SK-N-SH (cell line): ENCODE measurements around the gene MFAP4. TPM values are rescaled to one million over a fixed set of nuclear protein-coding genes. Genes with fewer than 3 reads are reported as not detected.

ENCODE experiments used
- CTCF ChIA-PET: fragments of 300-600, 350-600 bp; formaldehyde crosslinking; extraction: SDS; loops from one replicate; lab custom pipeline; 2021; lab: Yijun Ruan, JAX
- POLR2A ChIA-PET: fragments of 350-600 bp; sonication (Branson Sonifier 250); formaldehyde crosslinking; extraction: SDS; loops from one replicate; lab custom pipeline; 2020; ENCODE audit warnings: antibody characterized with exemption, inconsistent platforms; lab: Yijun Ruan, JAX
- DNase-seq: peaks from one replicate; pipeline ENCODE4 v3.0.0; 2012
- H2AFZ ChIP-seq: fragments of 200-600 bp; sonication (generic); 2 replicates; pipeline ENCODE4 v1.8.1; 2016; ENCODE audit warnings: antibody characterized with exemption, mild to moderate bottlenecking, low read depth
- H3F3A ChIP-seq: fragments of 200-600 bp; sonication (generic); replicated peaks from 2 replicates; pipeline ENCODE3; 2016; ENCODE audit warnings: antibody characterized with exemption, mild to moderate bottlenecking; ENCODE audit not compliant: insufficient read depth
- H3K27ac ChIP-seq, 2 experiments: fragments of 200-500 bp in 1 of 2; fragments of 200-600 bp in 1 of 2; sonication (Bioruptor generic) in 1 of 2; sonication (generic), shearing (Covaris generic) in 1 of 2; 2 replicates each; pipeline versions ENCODE4 v1.5.1 to v1.6.1; 2014 to 2016; ENCODE audit warnings: low read depth in 2 of 2, inconsistent platforms in 1 of 2, low read length in 1 of 2, mild to moderate bottlenecking in 1 of 2, mixed read lengths in 1 of 2
- H3K27me3 ChIP-seq: fragments of 200-600 bp; sonication (generic), shearing (Covaris generic); 2 replicates; pipeline ENCODE4 v1.6.1; 2016; ENCODE audit warnings: mixed run types; ENCODE audit not compliant: insufficient read depth
- H3K36me3 ChIP-seq, 2 experiments: fragments of 200-500 bp in 1 of 2; fragments of 200-600 bp in 1 of 2; sonication (Bioruptor generic) in 1 of 2; sonication (generic) in 1 of 2; replicated peaks in 1 of 2; 2 replicates each; pipeline versions ENCODE3 to v1.5.1; 2014 to 2016; ENCODE audit warnings: low read length in 1 of 2, mild to moderate bottlenecking in 1 of 2; ENCODE audit not compliant: insufficient read depth in 2 of 2, control insufficient read depth in 1 of 2
- H3K4me1 ChIP-seq, 2 experiments: fragments of 200-500 bp in 1 of 2; fragments of 200-600 bp in 1 of 2; sonication (Bioruptor generic) in 1 of 2; sonication (generic), shearing (Covaris generic) in 1 of 2; 2 replicates each; pipeline versions ENCODE4 v1.5.1 to v1.6.1; 2014 to 2016; ENCODE audit warnings: low read depth in 1 of 2, low read length in 1 of 2, mixed run types in 1 of 2; ENCODE audit not compliant: insufficient read depth in 2 of 2, control insufficient read depth in 1 of 2
- H3K4me2 ChIP-seq: fragments of 200-600 bp; sonication (generic), shearing (Covaris generic); 2 replicates; pipeline ENCODE4 v1.6.1; 2017; ENCODE audit warnings: mixed run types
- H3K4me3 ChIP-seq, 2 experiments: fragments of 200-500 bp in 1 of 2; fragments of 200-600 bp in 1 of 2; sonication (Bioruptor generic) in 1 of 2; sonication (generic), shearing (Covaris generic) in 1 of 2; 2 replicates each; pipeline versions ENCODE4 v1.5.1 to v1.8.1; 2014 to 2016; ENCODE audit warnings: low read depth in 2 of 2, inconsistent platforms in 1 of 2, low read length in 1 of 2, mild to moderate bottlenecking in 1 of 2, mixed read lengths in 1 of 2, moderate library complexity in 1 of 2
- H3K79me2 ChIP-seq: fragments of 200-600 bp; sonication (generic); 2 replicates; pipeline ENCODE4 v1.8.1; 2017; ENCODE audit warnings: mild to moderate bottlenecking; ENCODE audit not compliant: insufficient read depth
- H3K9ac ChIP-seq: fragments of 200-600 bp; sonication (generic); 2 replicates; pipeline ENCODE4 v1.6.1; 2017; ENCODE audit warnings: mixed run types
- H3K9me2 ChIP-seq: fragments of 200-600 bp; sonication (generic); 2 replicates; pipeline ENCODE4 v1.6.1; 2017; ENCODE audit warnings: mixed run types
- H3K9me3 ChIP-seq: fragments of 200-600 bp; sonication (generic); 2 replicates; pipeline ENCODE4 v1.6.1; 2017; ENCODE audit warnings: mixed run types, mild to moderate bottlenecking, moderate library complexity
- H4K20me1 ChIP-seq: fragments of 200-600 bp; sonication (generic); 2 replicates; pipeline ENCODE4 v1.6.1; 2017; ENCODE audit warnings: mild to moderate bottlenecking, mixed run types; ENCODE audit not compliant: insufficient read depth
- CHD2 ChIP-seq: fragments of 150-350 bp; IDR thresholded peaks from 2 replicates; pipeline ENCODE4 v1.6.1; 2018; ENCODE audit warnings: low read length; ENCODE audit not compliant: partially characterized antibody
- EZH2phosphoT487 ChIP-seq: fragments of 200-600 bp; sonication (generic); IDR thresholded peaks from 2 replicates; pipeline ENCODE4 v1.6.1; 2017; ENCODE audit warnings: low read depth, mixed run types, mild to moderate bottlenecking, antibody characterized with exemption, moderate library complexity, borderline replicate concordance
- FOXM1 ChIP-seq: IDR thresholded peaks from 2 replicates; pipeline ENCODE4 v1.4.0; 2012; ENCODE audit warnings: low read depth, mild to moderate bottlenecking
- MEF2A ChIP-seq: IDR thresholded peaks from 2 replicates; pipeline ENCODE4 v1.4.0; 2012; ENCODE audit warnings: low read depth, borderline replicate concordance
- NRF1 ChIP-seq: IDR thresholded peaks from 2 replicates; pipeline ENCODE4 v1.6.1; 2012; ENCODE audit warnings: low read depth, mild to moderate bottlenecking, low read length
- RFX5 ChIP-seq: IDR thresholded peaks from 2 replicates; pipeline ENCODE4 v1.6.1; 2012; ENCODE audit warnings: mild to moderate bottlenecking, improper control_type of control experiment, low read length
- TEAD4 ChIP-seq: IDR thresholded peaks from 2 replicates; pipeline ENCODE4 v1.4.0; 2012; ENCODE audit warnings: mild to moderate bottlenecking, borderline replicate concordance; ENCODE audit not compliant: insufficient read depth
- WGBS: methylation state at CpG from one replicate; pipeline ENCODE4 v1.1.6; 2017; ENCODE audit warnings: low lambda C conversion rate; 5-methylcytosine and 5-hydroxymethylcytosine counted together
- polyA plus RNA-seq, 3 experiments: library from polyadenylated mRNA; depleted of rRNA; stranded (reverse); fragments of >200 nt; gene quantifications; 2 replicates each; pipeline ENCODE4 v1.2.3, GENCODE V29; 2012
- TF ChIP-seq, protein P1 (sequence below): fragments of 150-350 bp; IDR thresholded peaks from 2 replicates; pipeline ENCODE4 v1.6.1; 2016; ENCODE audit warnings: mild to moderate bottlenecking, low read depth, low read length
- TF ChIP-seq, protein P2 (sequence below): fragments of 200-600 bp; sonication (generic); IDR thresholded peaks from 2 replicates; pipeline ENCODE4 v1.6.1; 2017; ENCODE audit warnings: antibody characterized with exemption, mild to moderate bottlenecking, moderate library complexity
- TF ChIP-seq, protein P3 (sequence below): IDR thresholded peaks from 2 replicates; pipeline ENCODE4 v1.4.0; 2012; ENCODE audit warnings: low read depth
- TF ChIP-seq, protein P4 (sequence below): fragments of 150-350 bp; IDR thresholded peaks from 2 replicates; pipeline ENCODE4 v1.6.1; 2017; ENCODE audit warnings: antibody characterized with exemption, low read length, low read depth, borderline replicate concordance
- TF ChIP-seq, protein P5 (sequence below): IDR thresholded peaks from 2 replicates; pipeline ENCODE4 v1.6.1; 2012; ENCODE audit warnings: mild to moderate bottlenecking, low read depth, low read length, moderate library complexity
- TF ChIP-seq, protein P6 (sequence below): IDR thresholded peaks from 2 replicates; pipeline ENCODE4 v1.4.0; 2012; ENCODE audit warnings: low read depth, borderline replicate concordance

Gene MFAP4
- polyA plus RNA-seq, 1 of the 3 experiments (the other 2 are of a cell fraction), result 120 TPM

DNA sequence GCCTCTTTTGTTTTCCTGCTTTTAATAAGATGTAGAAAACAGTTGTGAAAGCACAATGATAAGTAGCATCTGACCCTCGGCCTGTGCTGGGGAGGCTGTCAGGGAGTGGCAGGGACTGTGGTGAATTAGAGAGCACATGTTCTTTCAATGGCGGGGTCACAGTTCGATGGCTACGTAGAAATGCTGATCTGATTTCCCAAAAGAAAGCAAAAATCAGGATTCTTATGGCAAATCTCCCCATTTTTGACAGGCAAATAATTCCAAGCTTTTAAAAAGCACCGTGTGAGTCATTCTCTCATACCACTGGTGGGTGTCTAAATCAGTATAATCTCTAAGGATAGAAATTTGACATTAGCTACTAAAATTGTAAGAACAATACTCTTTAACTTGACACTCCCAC lies 12.9 kb downstream of the MFAP4 start:
- no peak overlapping the region for H3K9ac ChIP-seq
- peak overlapping the region; percentile 9 to 16; a peak in 1 of 4 replicates for H3K27ac ChIP-seq
- ChIA-PET CTCF (interaction anchor here (1.1 to 5.6 kb wide), 3 partner anchors 9 to 73 kb away, joined by 4 to 37 read pairs (median 19); partner anchors contain the start of gene B9D1), POLR2A (no interaction called here)
- H4K20me1 ChIP-seq, result no peaks in the 10 kb centered on the region
- no peaks in the 10 kb centered on the region for H3K9me3 ChIP-seq
- peaks cover 20% of the 10 kb centered on the region for H3F3A ChIP-seq
- no peak overlapping the region for H2AFZ ChIP-seq
- H3K27me3 ChIP-seq, result no peaks in the 10 kb centered on the region
- H3K36me3 ChIP-seq, result no peaks in the 10 kb centered on the region
- H3K4me2 ChIP-seq, result no peak overlapping the region
- no peak overlapping the region for H3K4me3 ChIP-seq
- TF ChIP-seq EZH2phosphoT487 (no peak), NRF1 (no peak), RFX5 (no peak), FOXM1 (no peak), MEF2A (no peak)
- TF ChIP-seq, protein P1, sequence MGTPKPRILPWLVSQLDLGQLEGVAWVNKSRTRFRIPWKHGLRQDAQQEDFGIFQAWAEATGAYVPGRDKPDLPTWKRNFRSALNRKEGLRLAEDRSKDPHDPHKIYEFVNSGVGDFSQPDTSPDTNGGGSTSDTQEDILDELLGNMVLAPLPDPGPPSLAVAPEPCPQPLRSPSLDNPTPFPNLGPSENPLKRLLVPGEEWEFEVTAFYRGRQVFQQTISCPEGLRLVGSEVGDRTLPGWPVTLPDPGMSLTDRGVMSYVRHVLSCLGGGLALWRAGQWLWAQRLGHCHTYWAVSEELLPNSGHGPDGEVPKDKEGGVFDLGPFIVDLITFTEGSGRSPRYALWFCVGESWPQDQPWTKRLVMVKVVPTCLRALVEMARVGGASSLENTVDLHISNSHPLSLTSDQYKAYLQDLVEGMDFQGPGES, result no peak
- TF ChIP-seq, protein P2, sequence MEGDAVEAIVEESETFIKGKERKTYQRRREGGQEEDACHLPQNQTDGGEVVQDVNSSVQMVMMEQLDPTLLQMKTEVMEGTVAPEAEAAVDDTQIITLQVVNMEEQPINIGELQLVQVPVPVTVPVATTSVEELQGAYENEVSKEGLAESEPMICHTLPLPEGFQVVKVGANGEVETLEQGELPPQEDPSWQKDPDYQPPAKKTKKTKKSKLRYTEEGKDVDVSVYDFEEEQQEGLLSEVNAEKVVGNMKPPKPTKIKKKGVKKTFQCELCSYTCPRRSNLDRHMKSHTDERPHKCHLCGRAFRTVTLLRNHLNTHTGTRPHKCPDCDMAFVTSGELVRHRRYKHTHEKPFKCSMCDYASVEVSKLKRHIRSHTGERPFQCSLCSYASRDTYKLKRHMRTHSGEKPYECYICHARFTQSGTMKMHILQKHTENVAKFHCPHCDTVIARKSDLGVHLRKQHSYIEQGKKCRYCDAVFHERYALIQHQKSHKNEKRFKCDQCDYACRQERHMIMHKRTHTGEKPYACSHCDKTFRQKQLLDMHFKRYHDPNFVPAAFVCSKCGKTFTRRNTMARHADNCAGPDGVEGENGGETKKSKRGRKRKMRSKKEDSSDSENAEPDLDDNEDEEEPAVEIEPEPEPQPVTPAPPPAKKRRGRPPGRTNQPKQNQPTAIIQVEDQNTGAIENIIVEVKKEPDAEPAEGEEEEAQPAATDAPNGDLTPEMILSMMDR, result no peak
- TF ChIP-seq, protein P3, sequence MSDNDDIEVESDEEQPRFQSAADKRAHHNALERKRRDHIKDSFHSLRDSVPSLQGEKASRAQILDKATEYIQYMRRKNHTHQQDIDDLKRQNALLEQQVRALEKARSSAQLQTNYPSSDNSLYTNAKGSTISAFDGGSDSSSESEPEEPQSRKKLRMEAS, result no peak
- H3K9me2 ChIP-seq, result no peaks in the 10 kb centered on the region
- no peak for DNase-seq
- H3K79me2 ChIP-seq, result peaks cover 19% of the 10 kb centered on the region
- H3K4me1 ChIP-seq, result peaks cover 0 to 7% of the 10 kb centered on the region in 2 experiments; a peak in 3 of 4 replicates
- 89% methylated on average over 5 of the region's 5 CpGs for WGBS

DNA sequence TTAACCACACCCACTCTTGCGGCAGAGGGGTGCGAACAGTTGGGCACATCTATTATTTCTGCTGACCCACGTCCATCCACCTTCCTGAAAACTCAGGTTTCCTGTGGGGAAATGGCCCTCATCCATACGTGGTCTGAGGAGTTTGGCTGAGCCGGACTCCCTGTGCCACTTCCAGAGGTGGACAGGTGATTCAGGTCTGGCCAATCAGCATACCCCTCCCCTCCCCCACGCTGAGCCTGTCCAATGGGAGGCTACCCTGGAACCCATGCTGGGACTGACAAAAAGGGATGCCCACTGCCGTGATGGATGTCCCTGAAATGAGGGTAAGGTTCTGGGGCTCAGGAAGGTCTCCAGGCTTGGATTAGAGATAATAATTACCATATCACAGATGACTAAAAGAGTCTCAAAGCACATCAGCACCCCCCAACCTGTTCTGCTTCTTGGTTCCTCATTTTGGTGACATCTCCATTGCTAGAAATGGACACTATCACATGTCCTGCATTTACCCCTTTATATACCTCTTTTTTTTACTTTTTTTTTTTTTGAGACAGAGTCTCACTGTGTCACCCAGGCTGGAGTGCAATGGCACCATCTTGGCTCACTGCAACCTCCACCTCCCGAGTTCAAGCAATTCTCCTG lies 14.0 kb downstream of the MFAP4 start:
- Histone ChIP-seq H3K27me3 (no peaks in the 10 kb centered on the region), H3K4me1 (peaks cover 0 to 4% of the 10 kb centered on the region in 2 experiments; a peak in 3 of 4 replicates), H3K9ac (no peak overlapping the region), H3K79me2 (peaks cover 11% of the 10 kb centered on the region), H3K9me2 (no peaks in the 10 kb centered on the region), H4K20me1 (no peaks in the 10 kb centered on the region), H3K4me2 (no peak overlapping the region), H3F3A (peaks cover 20% of the 10 kb centered on the region), H3K9me3 (no peaks in the 10 kb centered on the region), H2AFZ (no peak overlapping the region), H3K27ac (no peak overlapping the region), H3K36me3 (no peaks in the 10 kb centered on the region), H3K4me3 (no peak overlapping the region)
- TF ChIP-seq, protein P3, result no peak
- TF ChIP-seq, protein P4, sequence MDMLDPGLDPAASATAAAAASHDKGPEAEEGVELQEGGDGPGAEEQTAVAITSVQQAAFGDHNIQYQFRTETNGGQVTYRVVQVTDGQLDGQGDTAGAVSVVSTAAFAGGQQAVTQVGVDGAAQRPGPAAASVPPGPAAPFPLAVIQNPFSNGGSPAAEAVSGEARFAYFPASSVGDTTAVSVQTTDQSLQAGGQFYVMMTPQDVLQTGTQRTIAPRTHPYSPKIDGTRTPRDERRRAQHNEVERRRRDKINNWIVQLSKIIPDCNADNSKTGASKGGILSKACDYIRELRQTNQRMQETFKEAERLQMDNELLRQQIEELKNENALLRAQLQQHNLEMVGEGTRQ, result no peak
- TF ChIP-seq CHD2, result no peak
- TF ChIP-seq TEAD4, result no peak
- TF ChIP-seq, protein P5, sequence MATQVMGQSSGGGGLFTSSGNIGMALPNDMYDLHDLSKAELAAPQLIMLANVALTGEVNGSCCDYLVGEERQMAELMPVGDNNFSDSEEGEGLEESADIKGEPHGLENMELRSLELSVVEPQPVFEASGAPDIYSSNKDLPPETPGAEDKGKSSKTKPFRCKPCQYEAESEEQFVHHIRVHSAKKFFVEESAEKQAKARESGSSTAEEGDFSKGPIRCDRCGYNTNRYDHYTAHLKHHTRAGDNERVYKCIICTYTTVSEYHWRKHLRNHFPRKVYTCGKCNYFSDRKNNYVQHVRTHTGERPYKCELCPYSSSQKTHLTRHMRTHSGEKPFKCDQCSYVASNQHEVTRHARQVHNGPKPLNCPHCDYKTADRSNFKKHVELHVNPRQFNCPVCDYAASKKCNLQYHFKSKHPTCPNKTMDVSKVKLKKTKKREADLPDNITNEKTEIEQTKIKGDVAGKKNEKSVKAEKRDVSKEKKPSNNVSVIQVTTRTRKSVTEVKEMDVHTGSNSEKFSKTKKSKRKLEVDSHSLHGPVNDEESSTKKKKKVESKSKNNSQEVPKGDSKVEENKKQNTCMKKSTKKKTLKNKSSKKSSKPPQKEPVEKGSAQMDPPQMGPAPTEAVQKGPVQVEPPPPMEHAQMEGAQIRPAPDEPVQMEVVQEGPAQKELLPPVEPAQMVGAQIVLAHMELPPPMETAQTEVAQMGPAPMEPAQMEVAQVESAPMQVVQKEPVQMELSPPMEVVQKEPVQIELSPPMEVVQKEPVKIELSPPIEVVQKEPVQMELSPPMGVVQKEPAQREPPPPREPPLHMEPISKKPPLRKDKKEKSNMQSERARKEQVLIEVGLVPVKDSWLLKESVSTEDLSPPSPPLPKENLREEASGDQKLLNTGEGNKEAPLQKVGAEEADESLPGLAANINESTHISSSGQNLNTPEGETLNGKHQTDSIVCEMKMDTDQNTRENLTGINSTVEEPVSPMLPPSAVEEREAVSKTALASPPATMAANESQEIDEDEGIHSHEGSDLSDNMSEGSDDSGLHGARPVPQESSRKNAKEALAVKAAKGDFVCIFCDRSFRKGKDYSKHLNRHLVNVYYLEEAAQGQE, result no peak
- TF ChIP-seq, protein P6, sequence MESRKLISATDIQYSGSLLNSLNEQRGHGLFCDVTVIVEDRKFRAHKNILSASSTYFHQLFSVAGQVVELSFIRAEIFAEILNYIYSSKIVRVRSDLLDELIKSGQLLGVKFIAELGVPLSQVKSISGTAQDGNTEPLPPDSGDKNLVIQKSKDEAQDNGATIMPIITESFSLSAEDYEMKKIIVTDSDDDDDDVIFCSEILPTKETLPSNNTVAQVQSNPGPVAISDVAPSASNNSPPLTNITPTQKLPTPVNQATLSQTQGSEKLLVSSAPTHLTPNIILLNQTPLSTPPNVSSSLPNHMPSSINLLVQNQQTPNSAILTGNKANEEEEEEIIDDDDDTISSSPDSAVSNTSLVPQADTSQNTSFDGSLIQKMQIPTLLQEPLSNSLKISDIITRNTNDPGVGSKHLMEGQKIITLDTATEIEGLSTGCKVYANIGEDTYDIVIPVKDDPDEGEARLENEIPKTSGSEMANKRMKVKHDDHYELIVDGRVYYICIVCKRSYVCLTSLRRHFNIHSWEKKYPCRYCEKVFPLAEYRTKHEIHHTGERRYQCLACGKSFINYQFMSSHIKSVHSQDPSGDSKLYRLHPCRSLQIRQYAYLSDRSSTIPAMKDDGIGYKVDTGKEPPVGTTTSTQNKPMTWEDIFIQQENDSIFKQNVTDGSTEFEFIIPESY, result no peak
- ChIA-PET CTCF (interaction anchor here (1.3 to 5.6 kb wide), 3 partner anchors 10 to 394 kb away, joined by 3 to 37 read pairs (median 19); partner anchors contain the start of gene B9D1), POLR2A (no interaction called here)
- DNase-seq, result no peak
- WGBS, result 93% methylated on average over 6 of the region's 8 CpGs
